B cell (primary cell): Measurements from ENCODE around the gene ATP6V1C2.

ENCODE experiments used
- CTCF ChIP-seq: fragments of 200-600 bp; IDR thresholded peaks from one replicate; pipeline ENCODE4 v1.8.0; 2022; ENCODE audit warnings: antibody characterized with exemption, mild to moderate bottlenecking
- EZH2 ChIP-seq: IDR thresholded peaks from 2 replicates; pipeline ENCODE4 v1.6.1; 2012; ENCODE audit warnings: borderline replicate concordance, low read depth, mild to moderate bottlenecking, moderate library complexity, low read length; ENCODE audit not compliant: insufficient read depth, poor library complexity, severe bottlenecking

DNA sequence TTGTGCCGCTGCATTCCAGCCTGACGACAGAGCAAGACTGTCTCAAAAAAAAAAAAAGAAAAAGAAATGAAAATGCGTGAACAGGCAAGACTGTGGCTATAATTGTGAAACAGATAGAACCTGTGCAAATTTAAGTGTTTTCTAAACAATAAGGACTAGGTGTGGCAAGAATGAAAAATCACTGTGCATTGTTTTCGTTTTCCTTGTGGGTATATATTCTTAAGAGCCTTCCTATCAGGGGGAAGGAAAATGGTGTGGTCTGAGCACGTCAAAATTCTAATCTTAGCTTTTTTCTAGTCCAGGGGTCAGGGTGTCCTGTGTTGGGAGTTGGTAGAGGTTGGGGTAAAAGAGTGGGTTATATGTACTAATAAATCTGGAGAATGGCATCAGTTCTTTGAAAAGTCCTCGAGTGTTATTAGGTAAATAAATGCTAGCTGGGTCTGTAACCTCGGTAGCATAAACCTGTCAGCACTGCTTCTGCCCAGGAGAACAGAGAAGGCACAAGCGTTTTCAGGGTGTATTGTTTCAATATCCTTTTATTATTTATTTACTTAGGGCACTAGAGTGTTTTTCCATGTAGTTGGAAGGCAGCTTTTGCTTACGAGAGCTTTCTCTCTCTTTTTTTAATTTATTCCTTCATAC, 11.6 kb downstream of the ATP6V1C2 start:
- TF ChIP-seq CTCF: no peak
- TF ChIP-seq EZH2: no peak
